CD4-positive, alpha-beta T cell (primary cell): ENCODE results near the gene ZNF276. TPM values are rescaled to one million over a fixed set of nuclear protein-coding genes. Genes with fewer than 3 reads are reported as not detected.
A peak's percentile ranks its signal among the peaks of the same experiment; 100 is the strongest.

ENCODE experiments used
- ATAC-seq: fragments of 200-7000 bp; cut with Tn5 transposase; one replicate; pipeline ENCODE4 v1.10.0; 2022; ENCODE audit warnings: mild to moderate bottlenecking; ENCODE audit not compliant: poor library complexity
- CTCF ChIA-PET: fragments of 350-600 bp; sonication (Branson Sonifier 250); formaldehyde crosslinking; loops from one replicate; lab custom pipeline; 2021; ENCODE audit warnings: antibody characterized with exemption, inconsistent platforms; lab: Charles Lee
- POLR2A ChIA-PET: fragments of 350-600 bp; sonication (Branson Sonifier 250); formaldehyde crosslinking; loops from one replicate; lab custom pipeline; 2021; ENCODE audit warnings: antibody characterized with exemption, inconsistent platforms; lab: Charles Lee
- DNase-seq, 14 experiments: peaks; one replicate each; pipeline ENCODE4 v3.0.0-alpha.2; 2013 to 2020; ENCODE audit warnings: mixed read lengths in 2 of 14
- H3K27ac ChIP-seq, 2 donors: one replicate each; pipeline versions ENCODE4 v1.5.1 to v1.7.0; 2013; ENCODE audit warnings: low read length in 2 of 2, low read depth in 1 of 2, mild to moderate bottlenecking in 1 of 2
- H3K27me3 ChIP-seq, 2 experiments: 1 replicate in 1 of 2; 2 replicates in 1 of 2; pipeline versions ENCODE4 v1.6.1 to v1.7.0; 2013; ENCODE audit warnings: low read length in 2 of 2, control low read depth in 1 of 2, mild to moderate bottlenecking in 1 of 2, moderate library complexity in 1 of 2; ENCODE audit not compliant: insufficient read depth in 2 of 2, control insufficient read depth in 1 of 2
- H3K36me3 ChIP-seq: one replicate; pipeline ENCODE4 v1.6.1; 2013; ENCODE audit warnings: low read length, control low read depth; ENCODE audit not compliant: insufficient read depth
- H3K4me1 ChIP-seq: one replicate; pipeline ENCODE4 v1.6.1; 2013; ENCODE audit warnings: low read length, control low read depth; ENCODE audit not compliant: insufficient read depth
- H3K4me3 ChIP-seq: one replicate; pipeline ENCODE4 v1.5.1; 2013; ENCODE audit warnings: mild to moderate bottlenecking, low read length, moderate library complexity
- H3K9me3 ChIP-seq, 2 experiments: 1 replicate in 1 of 2; 2 replicates in 1 of 2; pipeline versions ENCODE4 v1.6.1 to v1.7.0; 2013; ENCODE audit warnings: low read length in 2 of 2, mild to moderate bottlenecking in 2 of 2, control low read depth in 1 of 2, moderate library complexity in 1 of 2; ENCODE audit not compliant: control insufficient read depth in 1 of 2, insufficient read depth in 1 of 2
- H3K27ac Mint-ChIP-seq: one replicate; pipeline ENCODE4 v1.8.0; 2020; ENCODE audit warnings: mixed read lengths
- H3K27me3 Mint-ChIP-seq: one replicate; pipeline ENCODE4 v1.8.0; 2021; ENCODE audit warnings: mixed read lengths
- H3K36me3 Mint-ChIP-seq: one replicate; pipeline ENCODE4 v1.8.0; 2021; ENCODE audit warnings: low read depth, mixed read lengths
- H3K4me1 Mint-ChIP-seq: one replicate; pipeline ENCODE4 v1.8.0; 2021; ENCODE audit warnings: low read depth, mixed read lengths
- H3K4me3 Mint-ChIP-seq: one replicate; pipeline ENCODE4 v1.8.0; 2020; ENCODE audit warnings: mild to moderate bottlenecking, mixed read lengths
- H3K9me3 Mint-ChIP-seq: one replicate; pipeline ENCODE4 v1.8.0; 2020; ENCODE audit warnings: mixed read lengths
- CTCF ChIP-seq: fragments of 200-600 bp; IDR thresholded peaks from one replicate; pipeline ENCODE4 v1.8.0; 2022; ENCODE audit warnings: antibody characterized with exemption, mild to moderate bottlenecking
- intact Hi-C, 2 experiments: fragments of 100-400 bp; cut with DNase I in 1 of 2; cut with micrococcal nuclease in 1 of 2; formaldehyde crosslinking; loops; one replicate each; pipeline versions ENCODE4 v1.15.1 to v1.9.0; 2023 to 2025; cut with DNase I, micrococcal nuclease
- total RNA-seq, 174 experiments: library from RNA in 2 of 174; stranded (reverse) in 2 of 174; gene quantifications; one replicate each; pipeline ENCODE4 v1.2.3 and lab custom pipeline; 2021 to 2026

ZNF276 gene
- total RNA-seq, 2 experiments from 2014 or later = 127 to 137 TPM

GRCh38 chr16:89723279-89724250 lies 2.2 kb downstream of the ZNF276 start:
- Histone ChIP-seq H3K4me1 (peaks cover 81% of the 10 kb centered on the region), H3K4me3 (peak overlapping the region; percentile 87), H3K27ac (peak overlapping the region; percentile 61 to 94), H3K27me3 (no peaks in the 10 kb centered on the region), H3K9me3 (peaks cover 0 to 4% of the 10 kb centered on the region in 2 experiments), H3K36me3 (peaks cover 57% of the 10 kb centered on the region)
- peak; percentile 67 to 94 (median 82) for DNase-seq
- peaks cover 45% of the 10 kb centered on the region for H3K4me1 Mint-ChIP-seq
- POLR2A ChIA-PET = interaction anchor here (0.5 to 5.0 kb wide), 24 partner anchors 8 to 216 kb away, joined by 3 to 89 read pairs (median 5); partner anchors contain the start of genes CDK10, SPATA2L and TCF25
- CTCF ChIA-PET = interaction anchor here (1.1 to 5.8 kb wide), 7 partner anchors 11 to 137 kb away, joined by 3 to 37 read pairs (median 5); partner anchors contain the start of gene SPATA2L
- peak overlapping the region; percentile 98 for H3K27ac Mint-ChIP-seq
- peaks cover 49% of the 10 kb centered on the region for H3K36me3 Mint-ChIP-seq
- H3K4me3 Mint-ChIP-seq = peak overlapping the region; percentile 99
- intact Hi-C loops = loop anchor here (1.0 to 5.0 kb wide), 4 partner anchors 14 to 94 kb away; partner anchors contain the start of genes FANCA (in 1 of the 2) and SPATA2L (in 1 of the 2)
- no peaks in the 10 kb centered on the region for H3K27me3 Mint-ChIP-seq
- H3K9me3 Mint-ChIP-seq = no peaks in the 10 kb centered on the region
- ATAC-seq = peak; percentile 60
- no peak for TF ChIP-seq CTCF

- peaks cover 97% of the 10 kb centered on the region for H3K4me1 ChIP-seq
- DNase-seq (no peak), ATAC-seq (no peak)
- no peaks in the 10 kb centered on the region for H3K27me3 ChIP-seq
- H3K27ac Mint-ChIP-seq = peak overlapping the region; percentile 64
- H3K36me3 Mint-ChIP-seq = peaks cover 81% of the 10 kb centered on the region
- H3K9me3 ChIP-seq = peaks cover 0 to 4% of the 10 kb centered on the region in 2 experiments
- H3K4me1 Mint-ChIP-seq = peaks cover 51% of the 10 kb centered on the region
- CTCF ChIA-PET = interaction anchor here (5.8 kb wide), 1 partner anchor 27 kb away, joined by 37 read pairs; the partner anchor contains the start of gene SPATA2L
- intact Hi-C loops = no loop called here
- TF ChIP-seq CTCF = no peak
- peak overlapping the region in 1 of 2 donors; percentile 14 for H3K27ac ChIP-seq
- peaks cover 96% of the 10 kb centered on the region for H3K36me3 ChIP-seq
- H3K4me3 Mint-ChIP-seq = peak overlapping the region; percentile 78
- POLR2A ChIA-PET = no interaction called here
- H3K27me3 Mint-ChIP-seq = no peaks in the 10 kb centered on the region
- H3K9me3 Mint-ChIP-seq = no peaks in the 10 kb centered on the region
- H3K4me3 ChIP-seq = no peak overlapping the region
Measured at GRCh38 chr16:89727406-89728120, 6.2 kb downstream of the ZNF276 start.

- Mint-ChIP-seq H3K4me3 (no peak overlapping the region), H3K9me3 (no peaks in the 10 kb centered on the region), H3K27me3 (no peaks in the 10 kb centered on the region), H3K36me3 (peaks cover 83% of the 10 kb centered on the region), H3K4me1 (peaks cover 42% of the 10 kb centered on the region), H3K27ac (no peak overlapping the region)
- intact Hi-C loops = no loop called here
- Histone ChIP-seq H3K27ac (peak overlapping the region in 1 of 2 donors; percentile 15), H3K9me3 (no peaks in the 10 kb centered on the region), H3K4me1 (peaks cover 95% of the 10 kb centered on the region), H3K4me3 (no peak overlapping the region), H3K36me3 (peaks cover 94% of the 10 kb centered on the region), H3K27me3 (no peaks in the 10 kb centered on the region)
- ATAC-seq = no peak
- CTCF ChIA-PET = no interaction called here
- POLR2A ChIA-PET = no interaction called here
- DNase-seq = peak in 1 of 14 experiments; percentile 16
- TF ChIP-seq CTCF = no peak
Measured at GRCh38 chr16:89729293-89729692, 8.0 kb downstream of the ZNF276 start.
